HG03460 (cell line): ENCODE data around the gene LRRTM4.

Experiments
- ATAC-seq: cut with Tn5 transposase; IDR thresholded peaks from one replicate; pipeline ENCODE4 v1.9.1; 2021; ENCODE audit not compliant: unreplicated experiment

The LRRTM4 gene

DNA sequence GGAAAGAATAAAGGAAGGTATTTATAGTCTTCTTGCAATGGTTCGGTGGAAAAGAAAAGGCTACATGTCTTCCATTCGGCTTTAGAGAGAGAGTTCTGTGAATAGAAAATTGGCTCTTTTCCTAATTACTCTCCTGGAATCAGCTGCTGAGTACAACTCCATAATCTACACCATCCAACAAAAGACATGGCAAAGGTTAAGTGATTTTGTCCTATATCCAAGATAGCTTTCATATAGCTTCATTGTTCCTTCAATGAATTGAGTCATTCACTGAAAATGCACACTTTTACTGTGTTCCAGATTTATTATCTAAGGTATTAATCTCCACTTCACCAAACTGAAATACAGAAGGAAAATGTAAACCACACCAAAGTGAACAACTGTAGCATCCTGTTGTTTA, 514.5 kb downstream of the LRRTM4 start:
- ATAC-seq, result no peak

DNA sequence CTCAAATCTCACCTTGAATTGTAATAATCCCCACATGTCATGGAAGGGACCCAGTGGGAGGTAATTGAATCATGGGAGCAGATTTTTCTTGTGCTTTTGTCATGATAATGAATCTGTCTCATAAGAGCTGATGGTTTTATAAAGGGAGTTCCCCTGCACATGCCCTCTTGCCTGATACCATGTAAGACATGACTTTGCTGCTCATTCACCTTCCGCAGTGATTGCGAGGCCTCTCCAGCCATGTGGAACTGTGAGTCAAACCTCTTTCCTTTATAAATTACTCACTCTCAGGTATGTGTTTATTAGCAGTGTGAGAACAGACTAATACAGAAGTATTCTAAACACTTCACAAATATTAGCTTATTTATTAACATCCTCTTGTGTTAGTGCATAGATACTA, 516.7 kb downstream of the LRRTM4 start:
- no peak for ATAC-seq

DNA sequence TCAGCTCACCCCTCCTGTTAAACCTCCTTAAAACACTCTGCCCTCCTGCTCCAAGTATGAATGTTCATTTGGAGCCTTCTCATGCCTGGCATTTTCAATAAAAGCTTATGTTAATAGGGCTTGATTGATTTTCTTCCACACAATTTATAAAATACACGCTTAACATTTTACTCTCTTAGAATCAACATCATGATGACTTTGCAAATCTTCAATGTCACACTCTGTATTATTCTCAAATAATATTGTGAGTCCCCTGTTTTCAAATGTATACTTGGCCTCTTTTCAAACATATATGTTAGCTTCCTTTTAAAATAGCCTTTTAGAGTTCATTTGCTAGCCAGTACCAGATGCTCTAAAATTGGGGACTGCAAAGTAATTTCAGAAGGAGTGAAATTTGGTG, 520.3 kb downstream of the LRRTM4 start:
- ATAC-seq, result no peak

DNA sequence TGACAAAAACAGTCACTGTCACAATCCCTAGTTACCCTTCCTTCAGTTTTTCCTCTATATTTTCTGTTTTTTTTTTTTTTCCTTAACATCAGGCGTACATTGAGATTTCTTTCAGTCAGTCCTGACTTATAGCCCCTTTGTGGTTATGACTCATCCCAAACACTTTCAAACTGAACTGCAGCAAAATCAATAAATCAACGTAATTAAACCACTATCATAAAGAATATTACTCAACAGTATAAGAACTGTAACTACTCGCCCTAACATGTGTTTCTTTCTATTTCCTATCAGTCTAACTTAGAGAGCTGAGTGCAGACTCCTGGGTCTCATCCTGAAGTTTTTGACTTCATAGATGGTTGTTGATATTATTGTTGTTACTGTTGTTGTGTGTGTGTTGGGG, 523.5 kb downstream of the LRRTM4 start:
- ATAC-seq, result no peak

DNA sequence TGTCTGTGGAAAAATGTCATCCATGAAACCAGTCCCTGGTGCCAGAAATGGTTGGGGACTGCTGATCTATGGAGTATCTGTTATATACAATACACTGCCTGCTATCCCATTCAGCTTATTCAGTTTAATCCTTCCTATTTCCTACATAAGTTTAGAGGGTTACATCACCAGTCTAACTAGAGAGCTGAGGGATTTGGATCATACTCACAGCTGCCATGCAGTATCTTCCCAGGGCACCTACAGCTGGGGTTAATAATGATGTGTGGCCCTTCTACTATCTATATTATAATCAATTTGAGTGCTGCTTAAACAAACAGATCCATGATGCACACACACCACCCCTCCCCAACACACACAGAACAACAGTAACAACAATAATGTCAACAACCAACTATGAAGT, 524.0 kb downstream of the LRRTM4 start:
- no peak for ATAC-seq

DNA sequence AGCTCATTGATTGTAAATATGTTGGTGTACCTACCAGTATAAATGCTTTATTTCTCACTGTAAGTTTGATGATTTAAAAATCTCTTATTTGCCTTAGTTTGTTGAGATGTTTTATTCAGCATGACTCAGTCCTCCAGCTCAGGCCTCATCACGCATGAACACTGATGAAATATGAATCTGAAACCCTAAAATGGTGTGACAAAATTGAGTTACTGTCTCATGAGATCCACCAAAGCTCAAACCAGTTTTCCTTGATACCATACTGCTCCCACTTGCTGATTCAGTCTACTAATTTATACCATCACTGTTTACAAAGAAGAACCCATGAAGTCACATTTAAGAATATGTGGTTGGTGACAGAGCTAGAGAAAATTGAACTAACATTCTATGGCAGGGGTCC, 524.9 kb downstream of the LRRTM4 start:
- no peak for ATAC-seq

DNA sequence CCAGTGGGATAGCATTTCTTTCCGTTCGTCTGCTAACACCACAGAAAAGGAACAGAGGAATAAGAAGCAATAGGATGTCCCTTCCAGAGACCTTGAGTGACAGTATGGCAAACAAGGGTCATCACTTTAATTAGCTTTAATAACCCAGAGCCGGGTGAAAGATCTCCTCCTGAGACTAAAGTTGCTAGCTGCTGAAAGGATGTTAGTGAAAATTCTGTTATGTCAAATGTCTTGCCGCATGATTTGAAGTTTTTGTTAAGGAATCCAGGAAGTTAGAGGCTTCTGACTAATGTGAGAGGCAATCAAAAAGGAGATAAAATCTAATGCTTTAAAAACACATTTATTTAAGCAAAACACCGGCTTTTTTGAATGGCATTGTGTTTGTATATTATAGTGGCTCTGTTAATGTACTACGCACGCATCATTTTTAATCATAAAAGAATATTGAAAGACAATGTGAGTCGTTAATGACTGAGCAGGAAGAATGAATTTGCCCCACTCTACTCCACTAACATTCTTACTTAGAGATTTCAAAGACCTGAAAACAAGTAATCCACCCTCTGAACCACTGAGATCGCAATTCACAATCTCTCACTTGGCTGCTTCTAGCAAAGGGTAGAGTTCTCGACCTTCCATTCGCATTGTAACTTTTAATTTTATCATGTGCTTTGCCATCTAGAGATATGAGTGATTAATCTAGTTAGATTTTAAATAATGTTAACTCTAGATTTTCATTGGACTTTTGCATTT, 536.6 kb downstream of the LRRTM4 start:
- no peak for ATAC-seq

DNA sequence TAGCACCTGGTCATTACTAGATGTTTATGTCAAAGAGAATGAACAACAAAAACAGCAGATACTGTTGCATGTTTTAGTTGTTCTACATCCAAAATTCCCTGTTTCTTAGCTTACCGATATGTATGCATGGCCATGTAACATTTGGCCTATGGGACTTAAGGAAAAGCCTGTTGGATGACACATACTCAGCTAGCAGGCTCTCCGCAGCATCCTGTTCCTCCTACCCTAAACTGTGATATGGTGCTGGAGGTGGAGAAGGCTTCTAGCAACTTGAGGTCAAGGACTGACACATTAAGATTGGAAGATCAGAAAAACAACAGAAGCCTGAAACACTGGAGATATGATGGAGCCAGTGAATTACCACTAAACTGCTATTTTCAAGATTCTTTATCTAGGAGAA, 537.8 kb downstream of the LRRTM4 start:
- ATAC-seq, result no peak

DNA sequence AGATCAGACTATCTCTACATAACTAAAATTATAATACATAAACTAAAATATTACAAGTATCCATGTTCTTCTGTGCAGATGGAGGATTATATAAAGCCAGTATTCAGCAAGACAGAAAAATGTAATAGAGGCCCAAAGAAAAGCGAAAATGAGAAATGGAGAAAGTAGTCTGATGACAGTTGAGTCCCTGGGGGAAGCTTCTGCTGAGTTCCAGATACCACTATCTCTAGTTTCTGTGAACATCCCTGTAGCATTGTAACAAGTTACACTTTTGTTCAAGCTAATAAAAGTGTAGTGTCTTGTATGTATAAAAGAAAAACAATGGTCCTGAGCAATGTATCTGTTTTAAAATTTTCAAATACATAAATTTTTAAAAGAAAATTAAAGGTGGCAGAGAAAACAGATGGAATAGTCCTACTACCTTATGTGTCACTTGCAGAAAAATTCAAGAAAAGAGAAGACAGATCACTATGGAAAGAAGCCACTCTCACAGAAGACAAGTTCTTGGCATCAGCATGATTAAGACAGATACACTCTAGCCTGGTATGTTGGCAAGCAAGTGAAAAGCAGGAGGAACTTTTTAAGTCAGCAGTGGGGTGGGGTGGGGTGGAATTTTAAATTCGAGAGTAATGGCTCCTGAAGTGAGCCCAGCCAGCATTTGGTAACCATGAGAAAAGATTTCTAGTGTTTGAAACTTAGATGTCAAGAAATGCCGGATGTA, 541.9 kb downstream of the LRRTM4 start:
- no peak for ATAC-seq

DNA sequence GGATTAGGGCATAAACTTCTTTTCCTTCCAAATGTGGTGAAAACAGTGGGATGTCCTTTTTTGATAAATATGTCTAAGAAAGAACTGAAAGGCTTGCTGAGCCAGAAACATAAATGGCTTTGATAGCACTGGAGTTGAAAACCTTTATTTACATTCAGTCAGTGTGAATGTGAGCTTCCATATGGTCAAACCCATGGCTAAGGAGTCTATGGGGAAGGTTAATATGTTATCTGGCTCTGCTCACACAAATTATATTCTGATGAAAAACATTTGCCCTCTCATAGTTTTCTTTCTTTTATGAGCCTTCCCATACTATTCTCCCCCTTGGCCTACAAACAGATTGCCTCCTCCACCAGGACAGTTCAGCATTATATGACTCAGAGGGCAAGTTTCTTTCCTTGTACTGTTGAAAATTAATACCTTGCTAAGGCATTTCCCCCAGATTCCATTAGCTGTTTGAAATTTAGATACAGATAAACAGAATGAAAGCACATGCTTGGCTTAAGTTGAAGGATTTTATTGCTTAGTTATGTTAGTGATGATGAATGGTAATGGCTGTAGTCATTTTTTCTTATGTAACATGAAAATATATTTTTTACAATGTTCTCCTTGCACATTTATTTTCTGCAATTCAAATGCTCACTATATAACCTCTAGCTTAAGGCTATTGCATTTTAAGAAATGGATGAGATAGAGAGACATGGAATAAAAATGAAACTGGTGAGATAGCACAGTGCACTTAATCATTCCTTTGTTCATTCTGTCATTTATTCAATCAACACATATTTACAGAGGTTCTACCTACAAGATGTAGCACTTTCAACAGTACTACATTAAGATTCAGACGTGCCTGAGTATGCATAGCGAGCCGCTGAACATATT, 544.1 kb downstream of the LRRTM4 start:
- no peak for ATAC-seq

DNA sequence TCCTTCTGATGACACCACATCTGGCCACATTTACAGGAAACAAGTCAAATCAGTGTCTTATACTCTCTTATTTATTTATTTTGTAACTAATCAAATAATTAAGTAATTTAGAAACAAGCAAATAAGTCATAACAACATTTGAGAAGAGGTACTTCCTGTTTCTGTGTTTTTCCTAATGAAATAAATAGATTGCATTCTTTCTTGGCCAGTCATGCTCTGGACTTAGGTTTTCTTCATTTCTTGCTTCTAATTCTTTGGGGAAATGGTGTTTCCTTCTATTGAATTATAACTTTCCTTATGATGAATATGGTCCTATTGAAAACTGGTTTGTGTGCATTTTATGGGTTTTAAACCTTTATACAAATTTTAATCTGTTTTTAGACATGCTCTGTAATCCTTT, 546.4 kb downstream of the LRRTM4 start:
- no peak for ATAC-seq

DNA sequence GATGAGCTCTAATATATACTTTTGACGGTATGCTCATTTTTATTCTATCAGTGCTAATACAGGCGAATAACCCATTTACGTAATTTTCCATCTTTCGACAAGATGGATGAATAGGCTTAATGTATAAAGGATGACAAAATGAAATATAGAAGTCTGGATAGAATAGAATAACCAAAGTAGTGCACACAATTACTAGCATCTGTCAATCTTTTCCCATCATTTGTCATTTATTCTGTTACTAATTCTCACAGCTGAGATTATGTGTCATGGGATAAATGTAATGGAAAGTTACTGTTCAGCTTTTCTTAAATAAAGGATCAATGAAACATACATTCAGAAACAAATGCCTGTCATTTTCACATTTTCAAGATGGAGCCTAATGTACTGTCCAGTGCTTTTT, 548.6 kb downstream of the LRRTM4 start:
- no peak for ATAC-seq

DNA sequence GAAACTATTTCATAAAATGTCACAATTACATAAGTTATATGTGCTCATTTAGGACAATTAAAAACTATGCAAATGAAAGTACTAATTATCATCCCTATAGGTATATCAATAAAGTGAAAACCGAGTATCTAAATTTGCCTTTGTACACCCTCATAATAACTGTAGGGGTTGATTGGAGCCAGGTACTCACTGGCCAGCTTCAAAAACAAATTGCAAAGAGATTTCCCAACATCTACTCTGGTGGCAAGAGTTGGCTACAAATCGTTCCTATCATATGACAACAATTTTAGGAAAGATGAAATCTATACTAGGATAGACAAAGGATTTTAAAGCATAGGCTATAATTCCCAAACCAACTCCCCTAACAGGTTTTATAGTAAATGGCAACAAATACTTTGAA, 556.4 kb downstream of the LRRTM4 start:
- ATAC-seq, result no peak

DNA sequence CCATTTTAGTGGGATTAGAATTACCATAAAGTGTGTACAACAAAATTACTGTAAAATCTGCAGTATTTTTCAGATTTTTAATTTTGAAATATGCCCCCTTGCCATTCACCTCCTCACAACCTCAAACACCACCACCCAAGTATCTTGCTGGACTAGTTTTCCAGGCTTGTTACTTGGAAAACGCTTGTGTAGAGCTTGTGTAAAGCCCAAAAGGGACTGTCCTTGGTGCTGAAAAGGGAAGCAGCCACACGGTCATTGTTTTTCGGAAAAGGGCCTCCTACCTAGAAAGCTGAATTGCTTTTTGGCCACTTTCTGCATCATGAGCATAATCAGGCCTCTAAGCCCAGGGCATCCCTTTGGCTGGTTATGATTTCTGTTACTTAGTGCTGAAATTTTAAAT, 563.4 kb downstream of the LRRTM4 start:
- ATAC-seq, result no peak

DNA sequence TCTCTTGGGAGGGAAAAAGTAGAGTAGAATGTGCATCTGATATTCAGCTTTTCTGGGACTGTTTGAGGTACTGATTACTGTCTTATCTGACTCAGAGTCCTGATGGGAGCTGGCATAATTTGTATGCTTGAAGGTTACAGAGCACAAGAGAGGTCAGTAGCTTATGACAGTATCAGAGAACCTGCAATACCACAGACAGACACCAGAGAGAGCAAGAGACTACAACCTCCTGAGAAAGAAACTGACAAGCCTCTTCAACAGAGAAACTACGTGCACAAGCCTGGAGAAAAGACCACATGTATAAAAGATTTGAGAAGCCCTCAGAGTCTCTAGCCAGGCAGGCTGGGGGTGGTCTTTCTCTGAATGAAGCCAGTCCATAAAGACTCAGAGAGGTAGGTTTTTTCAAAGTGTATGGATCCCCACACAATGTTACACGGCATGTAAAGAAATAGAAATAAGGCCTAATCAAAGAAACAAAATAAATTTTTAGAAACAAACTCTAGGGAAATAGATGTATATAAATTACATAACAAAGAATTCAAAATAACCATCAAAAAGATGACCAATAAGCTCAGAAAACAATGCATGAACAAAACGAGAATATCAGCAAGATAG, 568.3 kb downstream of the LRRTM4 start:
- ATAC-seq, result peak; percentile 68

DNA sequence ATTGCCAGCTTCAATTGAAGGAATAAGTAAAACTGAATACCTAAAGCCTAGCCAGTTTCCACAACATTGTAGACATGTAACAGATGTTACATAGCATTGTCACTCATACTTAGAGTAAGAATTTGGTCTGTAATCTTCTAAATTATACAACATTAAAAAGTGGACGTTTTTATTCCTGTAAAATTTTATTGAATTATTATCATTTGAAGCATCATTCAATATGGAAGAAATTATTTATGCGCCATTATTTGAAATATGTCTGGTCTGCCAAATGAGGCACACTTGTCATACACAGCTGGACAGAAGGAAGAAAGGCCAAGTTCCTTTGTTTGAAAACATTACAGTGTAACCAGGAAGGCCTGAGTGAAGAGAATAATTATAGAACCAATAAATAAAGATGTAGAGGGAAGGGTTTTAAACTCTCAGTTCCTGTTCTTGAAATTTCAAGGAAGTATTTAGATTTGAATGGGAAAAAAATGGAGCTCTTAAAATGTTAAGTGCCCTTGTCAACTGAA, 575.5 kb downstream of the LRRTM4 start:
- ATAC-seq, result no peak

DNA sequence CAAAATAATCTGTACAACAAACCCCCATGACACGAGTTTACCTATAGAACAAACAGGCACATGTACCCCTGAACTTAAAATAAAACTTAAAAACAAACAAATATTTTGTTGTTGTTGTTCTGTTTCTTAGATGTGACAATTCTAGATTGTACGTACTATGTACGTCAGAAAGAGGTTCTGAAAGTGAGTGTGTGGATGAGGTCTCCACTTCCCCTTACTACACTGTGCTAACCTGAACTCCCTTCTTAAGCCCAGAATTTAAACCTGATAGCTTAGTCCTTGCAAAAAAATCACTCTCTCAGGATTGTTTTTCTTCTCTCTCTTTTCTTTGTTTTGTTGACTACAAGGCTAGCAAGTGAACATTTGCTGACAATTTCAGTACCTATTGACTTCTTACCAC, 581.6 kb downstream of the LRRTM4 start:
- no peak for ATAC-seq

DNA sequence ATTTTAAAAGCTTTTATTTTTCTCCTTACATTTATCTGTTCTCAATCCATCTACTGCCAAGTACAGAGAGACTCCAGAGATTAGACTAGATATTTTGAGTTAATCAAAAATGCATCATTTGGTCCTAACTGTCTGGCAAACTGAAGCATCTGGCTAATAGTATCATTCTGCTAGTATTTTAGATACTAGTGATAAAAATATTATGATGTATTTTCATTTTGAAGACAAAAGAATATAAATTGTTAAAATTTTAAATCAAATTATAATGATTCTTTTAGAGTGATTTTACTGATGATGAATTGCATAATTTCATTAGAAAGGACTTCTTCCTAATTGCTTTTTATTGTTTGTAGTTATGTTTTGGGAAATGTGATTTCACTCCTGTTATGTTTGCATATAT, 584.0 kb downstream of the LRRTM4 start:
- no peak for ATAC-seq

DNA sequence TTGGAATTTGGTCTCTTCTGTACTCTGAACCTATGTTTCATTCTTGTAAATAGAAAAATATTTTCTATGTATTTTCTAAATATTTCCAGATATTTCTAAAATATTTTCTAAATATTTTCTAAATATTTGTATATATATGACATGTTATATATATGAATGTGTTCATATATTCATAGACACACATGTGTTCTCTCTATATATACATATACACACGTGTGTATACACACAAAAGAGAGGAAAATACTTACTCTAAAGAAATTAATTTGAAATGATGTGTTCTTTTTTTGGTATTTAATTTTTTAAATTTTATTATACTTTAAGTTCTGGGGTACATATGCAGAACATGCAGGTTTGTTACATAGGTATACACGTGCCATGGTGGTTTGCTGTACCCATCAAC, 589.6 kb downstream of the LRRTM4 start:
- no peak for ATAC-seq

DNA sequence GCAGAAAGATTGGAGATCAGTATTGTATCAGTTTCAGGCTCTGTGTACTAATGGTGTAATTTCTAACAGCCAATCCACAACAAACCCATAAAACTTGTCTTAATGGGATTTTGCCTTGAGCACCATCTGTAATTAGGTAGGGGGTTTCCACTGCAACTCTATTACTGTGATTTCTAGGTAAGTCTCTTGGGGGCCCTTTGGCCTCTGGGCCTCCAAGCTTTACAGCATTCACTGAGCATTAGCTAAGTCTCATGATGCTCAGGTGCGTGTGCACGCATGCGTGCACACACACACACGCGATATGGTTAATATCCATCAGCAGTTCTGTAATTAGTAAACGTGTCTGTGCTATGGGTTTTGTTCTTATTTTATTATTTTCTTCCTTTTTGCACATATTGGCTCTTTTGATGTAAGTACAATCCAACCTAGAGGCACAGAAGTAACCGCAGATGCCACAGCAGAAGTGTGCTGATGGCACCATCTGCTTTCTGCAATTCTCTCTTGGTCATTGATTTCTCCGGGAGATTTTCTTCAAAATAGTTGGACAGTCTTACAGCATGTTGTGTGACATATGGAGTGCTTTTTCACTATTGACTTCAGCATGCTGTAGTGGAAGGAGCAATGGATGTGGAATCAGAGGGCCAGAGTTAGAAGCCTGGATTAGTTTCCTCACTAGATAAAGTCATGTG, 592.0 kb downstream of the LRRTM4 start:
- ATAC-seq, result no peak

DNA sequence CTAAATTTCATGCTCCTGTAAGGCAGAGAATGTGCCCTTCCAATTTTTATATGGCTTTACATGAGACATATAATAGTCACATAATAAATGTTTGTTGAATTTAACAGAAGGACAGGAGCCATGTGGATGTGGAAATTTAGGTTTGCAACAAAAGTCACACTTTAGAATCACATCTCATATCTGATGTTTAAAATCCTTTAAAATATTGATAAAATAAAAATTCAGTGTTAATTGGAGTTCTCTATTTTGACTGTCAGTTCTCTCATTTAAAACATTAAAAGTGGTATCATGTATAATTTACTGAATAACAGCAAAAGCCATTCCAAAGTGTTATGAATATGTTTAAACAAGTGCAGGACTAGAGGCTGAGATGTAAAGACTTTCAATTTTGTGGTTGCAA, 594.1 kb downstream of the LRRTM4 start:
- no peak for ATAC-seq
